GM18870 (cell line): ENCODE data around the gene GATAD2B.
A peak's percentile ranks its signal among the peaks of the same experiment; 100 is the strongest.
"Not testable (repeated sequence)": the region's sequence is repeated elsewhere in the genome, so short reads cannot be mapped to it uniquely, and the experiment has no call there.

Source experiments
- ATAC-seq: cut with Tn5 transposase; IDR thresholded peaks from one replicate; pipeline ENCODE4 v1.9.1; 2021; ENCODE audit warnings: moderate library complexity; ENCODE audit not compliant: unreplicated experiment

GATAD2B gene

GRCh38 chr1:153929981-153930948, 7.5 kb upstream of the GATAD2B start:
- ATAC-seq = no peak

GRCh38 chr1:153929426-153929825, 6.7 kb upstream of the GATAD2B start:
- ATAC-seq = no peak

- ATAC-seq = no peak
Observed at GRCh38 chr1:153928791-153929341, 6.1 kb upstream of the GATAD2B start.

GRCh38 chr1:153928245-153928644, 5.5 kb upstream of the GATAD2B start:
- no peak for ATAC-seq

GRCh38 chr1:153926405-153926804, 3.6 kb upstream of the GATAD2B start:
- no peak for ATAC-seq

GRCh38 chr1:153922076-153922971, 448 bp downstream of the GATAD2B start:
- peak; percentile 9 for ATAC-seq

GRCh38 chr1:153921803-153922075, 1.0 kb downstream of the GATAD2B start:
- ATAC-seq = no peak

GRCh38 chr1:153921080-153921802, 1.5 kb downstream of the GATAD2B start:
- ATAC-seq = no peak

- ATAC-seq = no peak
Observed at GRCh38 chr1:153919876-153920852, 2.6 kb downstream of the GATAD2B start.

- no peak for ATAC-seq
Observed at GRCh38 chr1:153916297-153916696, 6.5 kb downstream of the GATAD2B start.

- ATAC-seq = no peak
Observed at GRCh38 chr1:153912349-153912748, 10.4 kb downstream of the GATAD2B start.

- ATAC-seq = not testable (repeated sequence)
Observed at GRCh38 chr1:153910560-153910959, 12.2 kb downstream of the GATAD2B start.

- no peak for ATAC-seq
Observed at GRCh38 chr1:153908071-153908470, 14.7 kb downstream of the GATAD2B start.

- no peak for ATAC-seq
Observed at GRCh38 chr1:153907134-153907533, 15.6 kb downstream of the GATAD2B start.

- ATAC-seq = no peak
Observed at GRCh38 chr1:153906396-153906795, 16.4 kb downstream of the GATAD2B start.

GRCh38 chr1:153905908-153906307, 16.9 kb downstream of the GATAD2B start:
- ATAC-seq = not testable (repeated sequence)

- no peak for ATAC-seq
Observed at GRCh38 chr1:153903841-153904455, 18.8 kb downstream of the GATAD2B start.

- ATAC-seq = no peak
Observed at GRCh38 chr1:153899509-153899908, 23.3 kb downstream of the GATAD2B start.

GRCh38 chr1:153895866-153896265, 26.9 kb downstream of the GATAD2B start:
- not testable (repeated sequence) for ATAC-seq
